Fibroblast of lung (primary cell): ENCODE measurements around the gene SMOC2. TPM values are rescaled to one million over a fixed set of nuclear protein-coding genes. Genes with fewer than 3 reads are reported as not detected.
"Not testable (repeated sequence)": the region's sequence is repeated elsewhere in the genome, so short reads cannot be mapped to it uniquely, and the experiment has no call there.

Source experiments
- DNase-seq, 2 donors: peaks; one replicate each; pipeline versions ENCODE4 v3.0.0 to v3.0.0-alpha.2; 2010; ENCODE audit warnings: low read depth in 2 of 2
- H2AFZ ChIP-seq: 2 replicates; pipeline ENCODE4 v1.5.1; 2012; ENCODE audit warnings: low read length, control low read depth, inconsistent platforms
- H3K27ac ChIP-seq: 2 replicates; pipeline ENCODE4 v1.5.1; 2011; ENCODE audit warnings: low read length, control low read depth; ENCODE audit not compliant: insufficient read depth
- H3K27me3 ChIP-seq: 2 replicates; pipeline ENCODE4 v1.5.1; 2011; ENCODE audit warnings: mild to moderate bottlenecking, low read length; ENCODE audit not compliant: control insufficient read depth, insufficient read depth
- H3K36me3 ChIP-seq: 2 replicates; pipeline ENCODE4 v1.5.1; 2011; ENCODE audit warnings: low read length; ENCODE audit not compliant: control insufficient read depth, insufficient read depth
- H3K4me1 ChIP-seq: 2 replicates; pipeline ENCODE4 v1.5.1; 2011; ENCODE audit warnings: low read length; ENCODE audit not compliant: control insufficient read depth, insufficient read depth; ENCODE audit errors: extremely low read depth
- H3K4me2 ChIP-seq: 2 replicates; pipeline ENCODE4 v1.5.1; 2011; ENCODE audit warnings: low read length, control low read depth; ENCODE audit not compliant: insufficient read depth; ENCODE audit errors: extremely low read depth
- H3K4me3 ChIP-seq, 4 experiments: fragments of 200-600 bp in 1 of 4; sonication (generic) in 1 of 4; replicated peaks in 1 of 4; 2 replicates each; pipeline ENCODE4 v1.5.1; 2011 to 2016; ENCODE audit warnings: low read length in 4 of 4, low read depth in 3 of 4, mild to moderate bottlenecking in 3 of 4, control low read depth in 2 of 4, inconsistent platforms in 1 of 4, mixed read lengths in 1 of 4; ENCODE audit not compliant: insufficient read depth in 1 of 4; ENCODE audit errors: control extremely low read depth in 1 of 4
- H3K79me2 ChIP-seq: 2 replicates; pipeline ENCODE4 v1.5.1; 2012; ENCODE audit warnings: mild to moderate bottlenecking, low read length, inconsistent platforms; ENCODE audit not compliant: control insufficient read depth, insufficient read depth
- H3K9ac ChIP-seq: 2 replicates; pipeline ENCODE4 v1.5.1; 2011; ENCODE audit warnings: mild to moderate bottlenecking, low read length, control low read depth; ENCODE audit not compliant: insufficient read depth
- H3K9me3 ChIP-seq: 2 replicates; pipeline ENCODE4 v1.5.1; 2012; ENCODE audit warnings: low read depth, low read length; ENCODE audit not compliant: control insufficient read depth, insufficient read depth
- H4K20me1 ChIP-seq: 2 replicates; pipeline ENCODE4 v1.5.1; 2011; ENCODE audit warnings: low read length; ENCODE audit not compliant: control insufficient read depth, insufficient read depth; ENCODE audit errors: extremely low read depth
- EZH2 ChIP-seq: IDR thresholded peaks from 2 replicates; pipeline ENCODE4 v1.5.1; 2012; ENCODE audit warnings: low read length, control low read depth, mild to moderate bottlenecking; ENCODE audit errors: missing control alignments
- polyA plus RNA-seq, 2 donors: library from polyadenylated mRNA; depleted of rRNA in 1 of 2; stranded (reverse) in 1 of 2; unstranded in 1 of 2; fragments of >200 nt; gene quantifications; 2 replicates each; pipeline ENCODE4 v1.2.1, GENCODE V29; 2011 to 2012; ENCODE audit warnings: missing spikeins in 1 of 2
- total RNA-seq: library from RNA; depleted of rRNA; stranded (reverse); fragments of >200 nt; gene quantifications from 2 replicates; pipeline ENCODE4 v1.2.1, GENCODE V29; 2014
- TF ChIP-seq, protein P1 (sequence below), 2 donors: IDR thresholded peaks in 1 of 2; conservative IDR thresholded peaks in 1 of 2; 1 replicate in 1 of 2; 2 replicates in 1 of 2; pipeline ENCODE4 v1.5.1; 2011 to 2012; ENCODE audit warnings: low read length in 2 of 2, control low read depth in 1 of 2, inconsistent platforms in 1 of 2, low read depth in 1 of 2, mild to moderate bottlenecking in 1 of 2

Gene SMOC2
- total and polyA plus RNA-seq, 2 donors (not counting 1 experiment from before 2014, with no cell fraction given) = not detected

GRCh38 chr6:168571268-168571667 lies 130.3 kb downstream of the SMOC2 start:
- H3K27ac ChIP-seq = no peak overlapping the region
- no peaks in the 10 kb centered on the region for H3K27me3 ChIP-seq
- no peak overlapping the region for H3K4me3 ChIP-seq
- H3K79me2 ChIP-seq = no peaks in the 10 kb centered on the region
- no peak overlapping the region for H3K4me2 ChIP-seq
- H4K20me1 ChIP-seq = no peaks in the 10 kb centered on the region
- H3K36me3 ChIP-seq = no peaks in the 10 kb centered on the region
- no peak overlapping the region for H2AFZ ChIP-seq
- H3K4me1 ChIP-seq = no peaks in the 10 kb centered on the region
- no peaks in the 10 kb centered on the region for H3K9me3 ChIP-seq
- TF ChIP-seq, protein P1, sequence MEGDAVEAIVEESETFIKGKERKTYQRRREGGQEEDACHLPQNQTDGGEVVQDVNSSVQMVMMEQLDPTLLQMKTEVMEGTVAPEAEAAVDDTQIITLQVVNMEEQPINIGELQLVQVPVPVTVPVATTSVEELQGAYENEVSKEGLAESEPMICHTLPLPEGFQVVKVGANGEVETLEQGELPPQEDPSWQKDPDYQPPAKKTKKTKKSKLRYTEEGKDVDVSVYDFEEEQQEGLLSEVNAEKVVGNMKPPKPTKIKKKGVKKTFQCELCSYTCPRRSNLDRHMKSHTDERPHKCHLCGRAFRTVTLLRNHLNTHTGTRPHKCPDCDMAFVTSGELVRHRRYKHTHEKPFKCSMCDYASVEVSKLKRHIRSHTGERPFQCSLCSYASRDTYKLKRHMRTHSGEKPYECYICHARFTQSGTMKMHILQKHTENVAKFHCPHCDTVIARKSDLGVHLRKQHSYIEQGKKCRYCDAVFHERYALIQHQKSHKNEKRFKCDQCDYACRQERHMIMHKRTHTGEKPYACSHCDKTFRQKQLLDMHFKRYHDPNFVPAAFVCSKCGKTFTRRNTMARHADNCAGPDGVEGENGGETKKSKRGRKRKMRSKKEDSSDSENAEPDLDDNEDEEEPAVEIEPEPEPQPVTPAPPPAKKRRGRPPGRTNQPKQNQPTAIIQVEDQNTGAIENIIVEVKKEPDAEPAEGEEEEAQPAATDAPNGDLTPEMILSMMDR (conservative IDR thresholded peaks at IDR 0.05 in 1 of 2, IDR thresholded peaks at IDR 0.05 in 1 of 2; ENCODE audit: low read depth in 1 of 2, low read length in 2 of 2) = no peak
- no peak for TF ChIP-seq EZH2
- no peak for DNase-seq
- H3K9ac ChIP-seq = no peak overlapping the region

- not testable (repeated sequence) for H3K9ac ChIP-seq, H3K27me3 ChIP-seq, H3K4me1 ChIP-seq, DNase-seq, H3K4me3 ChIP-seq, H4K20me1 ChIP-seq, H3K79me2 ChIP-seq, H3K9me3 ChIP-seq, H3K4me2 ChIP-seq, H3K27ac ChIP-seq, H3K36me3 ChIP-seq, H2AFZ ChIP-seq
Measured at GRCh38 chr6:168573276-168573835, 132.4 kb downstream of the SMOC2 start.

- H3K36me3 ChIP-seq = no peaks in the 10 kb centered on the region
- H3K4me1 ChIP-seq = no peaks in the 10 kb centered on the region
- no peak overlapping the region for H2AFZ ChIP-seq
- no peak overlapping the region for H3K4me3 ChIP-seq
- DNase-seq = no peak
- no peak overlapping the region for H3K27ac ChIP-seq
- H4K20me1 ChIP-seq = no peaks in the 10 kb centered on the region
- no peak overlapping the region for H3K9ac ChIP-seq
- no peak overlapping the region for H3K4me2 ChIP-seq
- H3K27me3 ChIP-seq = no peaks in the 10 kb centered on the region
- no peak for TF ChIP-seq EZH2
- TF ChIP-seq, protein P1 (conservative IDR thresholded peaks at IDR 0.05 in 1 of 2, IDR thresholded peaks at IDR 0.05 in 1 of 2; ENCODE audit: low read depth in 1 of 2, low read length in 2 of 2) = no peak
- no peaks in the 10 kb centered on the region for H3K79me2 ChIP-seq
- H3K9me3 ChIP-seq = no peaks in the 10 kb centered on the region
Measured at GRCh38 chr6:168574075-168574698, 133.2 kb downstream of the SMOC2 start.
